ENCODE data around the gene RSL24D1. TPM values are rescaled to one million over a fixed set of nuclear protein-coding genes. Genes with fewer than 3 reads are reported as not detected.

The RSL24D1 gene
- total RNA-seq: 100 to 1,000 TPM in 4 of 5 experiments, 10 to 100 TPM in 1; 75.9 to 128 (median 110) TPM
- polyA plus RNA-seq: 100 to 1,000 TPM in 1 of 2 donors, 10 to 100 TPM in 1; 65.0 to 119 TPM
- total RNA-seq: 150 reads per million, percentile 90 among the genes with 10 or more reads in this experiment

- Mint-ChIP-seq H3K4me1 (peaks cover 0 to 24% (median 21%) of the 10 kb centered on the region in 7 donors), H3K9me3 (peaks cover 0 to 15% (median 2%) of the 10 kb centered on the region in 11 donors), H3K27ac (no peak within 1 kb of the TSS), H3K36me3 (peaks cover 0 to 10% (median 8%) of the 10 kb centered on the region in 5 donors), H3K4me3 (no peak within 1 kb of the TSS), H3K27me3 (no peaks in the 10 kb centered on the region)
- peak within 1 kb of the TSS; percentile 89 for H3K27ac ChIP-seq (ENCODE audit: low read depth, low read length)
- CTCF ChIA-PET: interaction anchor here (0.8 to 1.2 kb wide), 3 partner anchors 94 to 1048 kb away, joined by 3 to 4 read pairs (median 4); partner anchors contain the start of genes PIGB and PIGBOS1
- H3K4me1 ChIP-seq (ENCODE audit: control insufficient read depth in 2 of 2, insufficient read depth in 2 of 2, low read length in 2 of 2): peaks cover 29 to 39% of the 10 kb centered on the region in 2 donors
- POLR2A ChIA-PET: interaction anchor here (0.8 to 2.4 kb wide), 17 partner anchors 8 to 211 kb away, joined by 3 to 25 read pairs (median 3); partner anchors contain the start of genes CCPG1, PIERCE2, PIGB and PIGBOS1
- no peaks in the 10 kb centered on the region for H3K27me3 ChIP-seq (ENCODE audit: control insufficient read depth in 2 of 2, insufficient read depth in 2 of 2, low read length in 2 of 2)
- H3K36me3 ChIP-seq (ENCODE audit: control insufficient read depth in 2 of 3, insufficient read depth in 3 of 3, low read length in 3 of 3): peaks cover 0 to 11% (median 0%) of the 10 kb centered on the region in 3 experiments
- intact Hi-C loops (cut with micrococcal nuclease): loop anchor here (1.0 to 5.0 kb wide), 12 partner anchors 20 to 1050 kb away; partner anchors contain the start of genes CCPG1 (in 2 of the 2), PIERCE2 (in 2 of the 2), PIGB (in 2 of the 2) and PIGBOS1 (in 2 of the 2)
- DNase-seq (peak; percentile 83 to 98 (median 95)), ATAC-seq (peak; percentile 98)
- no peaks in the 10 kb centered on the region for H3K9me3 ChIP-seq (ENCODE audit: control insufficient read depth in 2 of 3, low read length in 3 of 3)
- H3K4me3 ChIP-seq (ENCODE audit: low read length): peak within 1 kb of the TSS; percentile 93
Measured at GRCh38 chr15:55196458-55197361, at the start of gene RSL24D1. TSS of gene RSL24D1 (minus strand) at chr15:55196941. CDS start at chr15:55196890, 51 bp downstream.

GRCh38 chr15:55245059-55245458 lies 48.3 kb upstream of the RSL24D1 start:
- H3K4me3 Mint-ChIP-seq: no peak overlapping the region
- H3K36me3 ChIP-seq (ENCODE audit: control insufficient read depth in 2 of 3, insufficient read depth in 3 of 3, low read length in 3 of 3): no peaks in the 10 kb centered on the region
- H3K9me3 ChIP-seq (ENCODE audit: control insufficient read depth in 2 of 3, low read length in 3 of 3): no peaks in the 10 kb centered on the region
- intact Hi-C loops (cut with micrococcal nuclease): no loop called here
- H3K27ac Mint-ChIP-seq: no peak overlapping the region
- no peak overlapping the region for H3K4me3 ChIP-seq (ENCODE audit: low read length)
- no peak for DNase-seq
- ChIA-PET POLR2A (interaction anchor here (0.6 to 1.1 kb wide), 2 partner anchors 11 to 40 kb away, joined by 3 read pairs; no protein-coding TSS in a partner anchor), CTCF (no interaction called here)
- no peak for ATAC-seq
- H3K27me3 Mint-ChIP-seq: no peaks in the 10 kb centered on the region
- H3K9me3 Mint-ChIP-seq: peaks cover 0 to 3% (median 0%) of the 10 kb centered on the region in 11 donors
- peaks cover 4 to 21% (median 5%) of the 10 kb centered on the region in 5 donors for H3K36me3 Mint-ChIP-seq
- peaks cover 13 to 53% (median 29%) of the 10 kb centered on the region in 7 donors for H3K4me1 Mint-ChIP-seq
- H3K27ac ChIP-seq (ENCODE audit: low read depth, low read length): no peak overlapping the region
- peaks cover 10 to 42% of the 10 kb centered on the region in 2 donors for H3K4me1 ChIP-seq (ENCODE audit: control insufficient read depth in 2 of 2, insufficient read depth in 2 of 2, low read length in 2 of 2)
- no peaks in the 10 kb centered on the region for H3K27me3 ChIP-seq (ENCODE audit: control insufficient read depth in 2 of 2, insufficient read depth in 2 of 2, low read length in 2 of 2)

DNA sequence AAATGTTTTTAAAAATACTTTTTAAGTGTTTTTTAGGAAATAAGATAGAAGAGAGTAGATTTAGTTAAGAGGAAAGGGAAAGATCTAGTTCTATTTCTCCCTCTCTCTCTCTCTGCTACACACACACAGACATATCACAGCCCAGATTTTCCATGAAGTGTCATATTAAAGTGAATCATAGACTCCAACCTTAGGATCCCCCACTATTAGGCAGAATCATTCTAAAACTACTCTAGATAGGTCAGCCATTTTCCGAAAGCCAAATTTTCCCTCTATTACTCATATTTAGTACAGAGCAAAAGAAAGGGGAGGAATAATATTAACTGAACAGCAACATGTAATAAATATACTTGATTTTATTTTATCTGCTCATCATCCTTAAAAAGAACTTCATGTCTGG lies 45.1 kb upstream of the RSL24D1 start:
- H3K4me1 ChIP-seq (ENCODE audit: control insufficient read depth in 2 of 2, insufficient read depth in 2 of 2, low read length in 2 of 2): peaks cover 7 to 27% of the 10 kb centered on the region in 2 donors
- DNase-seq (no peak), ATAC-seq (no peak)
- Mint-ChIP-seq H3K27ac (peak overlapping the region in 1 of 9 donors; percentile 21), H3K36me3 (peaks cover 0 to 15% (median 3%) of the 10 kb centered on the region in 5 donors), H3K4me1 (peaks cover 6 to 59% (median 23%) of the 10 kb centered on the region in 7 donors), H3K4me3 (no peak overlapping the region), H3K27me3 (no peaks in the 10 kb centered on the region), H3K9me3 (peaks cover 0 to 2% (median 0%) of the 10 kb centered on the region in 11 donors)
- no peaks in the 10 kb centered on the region for H3K9me3 ChIP-seq (ENCODE audit: control insufficient read depth in 2 of 3, low read length in 3 of 3)
- H3K27ac ChIP-seq (ENCODE audit: low read depth, low read length): no peak overlapping the region
- no peaks in the 10 kb centered on the region for H3K27me3 ChIP-seq (ENCODE audit: control insufficient read depth in 2 of 2, insufficient read depth in 2 of 2, low read length in 2 of 2)
- CTCF ChIA-PET: no interaction called here
- no peaks in the 10 kb centered on the region for H3K36me3 ChIP-seq (ENCODE audit: control insufficient read depth in 2 of 3, insufficient read depth in 3 of 3, low read length in 3 of 3)
- H3K4me3 ChIP-seq (ENCODE audit: low read length): no peak overlapping the region
- intact Hi-C loops (cut with micrococcal nuclease): loop anchor here in 1 of 2 donors (5.0 kb wide), 1 partner anchor 35 kb away; no protein-coding TSS in a partner anchor
- POLR2A ChIA-PET: no interaction called here

DNA sequence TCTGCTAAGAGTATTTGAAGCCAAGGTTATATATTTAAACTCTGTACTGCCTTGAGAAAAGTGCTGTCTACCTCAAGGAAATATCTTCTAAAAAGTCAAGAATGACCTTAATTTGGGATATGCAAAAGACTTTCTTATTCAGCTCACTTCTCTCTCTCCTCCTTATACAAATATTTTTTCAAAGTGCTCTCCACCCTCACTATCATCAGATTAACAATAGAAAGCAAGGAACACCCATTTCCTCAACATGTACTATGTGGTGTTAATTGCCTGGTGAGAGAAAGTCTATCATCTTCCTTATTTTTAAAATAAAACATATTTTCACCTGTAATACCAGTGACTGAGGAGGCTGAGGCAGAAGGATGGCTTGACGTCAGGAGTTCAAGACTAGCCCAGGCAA lies 44.4 kb upstream of the RSL24D1 start:
- Histone ChIP-seq H3K4me1 (ENCODE audit: control insufficient read depth in 2 of 2, insufficient read depth in 2 of 2, low read length in 2 of 2) (peaks cover 7 to 26% of the 10 kb centered on the region in 2 donors), H3K27me3 (ENCODE audit: control insufficient read depth in 2 of 2, insufficient read depth in 2 of 2, low read length in 2 of 2) (no peaks in the 10 kb centered on the region), H3K36me3 (ENCODE audit: control insufficient read depth in 2 of 3, insufficient read depth in 3 of 3, low read length in 3 of 3) (no peaks in the 10 kb centered on the region), H3K27ac (ENCODE audit: low read depth, low read length) (no peak overlapping the region), H3K9me3 (ENCODE audit: control insufficient read depth in 2 of 3, low read length in 3 of 3) (no peaks in the 10 kb centered on the region), H3K4me3 (ENCODE audit: low read length) (no peak overlapping the region)
- Mint-ChIP-seq H3K4me1 (peaks cover 6 to 60% (median 23%) of the 10 kb centered on the region in 7 donors), H3K36me3 (peaks cover 0 to 18% (median 4%) of the 10 kb centered on the region in 5 donors), H3K27me3 (no peaks in the 10 kb centered on the region), H3K9me3 (peaks cover 0 to 2% (median 0%) of the 10 kb centered on the region in 11 donors), H3K27ac (no peak overlapping the region), H3K4me3 (no peak overlapping the region)
- intact Hi-C loops (cut with micrococcal nuclease): loop anchor here in 1 of 2 donors (5.0 kb wide), 1 partner anchor 36 kb away; no protein-coding TSS in a partner anchor
- ChIA-PET CTCF (interaction anchor here (1.0 kb wide), 1 partner anchor 50 kb away, joined by 3 read pairs; no protein-coding TSS in a partner anchor), POLR2A (interaction anchor here (0.6 to 0.9 kb wide), 2 partner anchors 7 to 26 kb away, joined by 3 to 4 read pairs; no protein-coding TSS in a partner anchor)
- DNase-seq: no peak
- no peak for ATAC-seq

GRCh38 chr15:55240125-55240760 lies 43.5 kb upstream of the RSL24D1 start:
- H3K4me3 Mint-ChIP-seq: peak overlapping the region in 2 of 10 donors; percentile 37 to 49
- POLR2A ChIA-PET: interaction anchor here (0.5 to 0.9 kb wide), 2 partner anchors 27 to 255 kb away, joined by 4 to 5 read pairs; no protein-coding TSS in a partner anchor
- no peak overlapping the region for H3K4me3 ChIP-seq (ENCODE audit: low read length)
- H3K9me3 ChIP-seq (ENCODE audit: control insufficient read depth in 2 of 3, low read length in 3 of 3): no peaks in the 10 kb centered on the region
- no peaks in the 10 kb centered on the region for H3K36me3 ChIP-seq (ENCODE audit: control insufficient read depth in 2 of 3, insufficient read depth in 3 of 3, low read length in 3 of 3)
- DNase-seq (no peak), ATAC-seq (peak; percentile 48)
- H3K27me3 ChIP-seq (ENCODE audit: control insufficient read depth in 2 of 2, insufficient read depth in 2 of 2, low read length in 2 of 2): no peaks in the 10 kb centered on the region
- intact Hi-C loops (cut with micrococcal nuclease): loop anchor here (1.0 to 5.0 kb wide), 3 partner anchors 11 to 50 kb away; no protein-coding TSS in a partner anchor
- H3K4me1 ChIP-seq (ENCODE audit: control insufficient read depth in 2 of 2, insufficient read depth in 2 of 2, low read length in 2 of 2): peaks cover 7 to 26% of the 10 kb centered on the region in 2 donors
- H3K27ac ChIP-seq (ENCODE audit: low read depth, low read length): no peak overlapping the region
- H3K27ac Mint-ChIP-seq: peak overlapping the region in 1 of 9 donors; percentile 5
- CTCF ChIA-PET: no interaction called here
- H3K27me3 Mint-ChIP-seq: no peaks in the 10 kb centered on the region
- peaks cover 0 to 2% (median 0%) of the 10 kb centered on the region in 11 donors for H3K9me3 Mint-ChIP-seq
- H3K4me1 Mint-ChIP-seq: peaks cover 6 to 66% (median 23%) of the 10 kb centered on the region in 7 donors
- H3K36me3 Mint-ChIP-seq: peaks cover 0 to 22% (median 4%) of the 10 kb centered on the region in 5 donors

All from naive thymus-derived CD4-positive, alpha-beta T cell (primary cell).